Aorta (tissue), 4 donors: ENCODE data around the gene STX16. TPM values are rescaled to one million over a fixed set of nuclear protein-coding genes. Genes with fewer than 3 reads are reported as not detected.

Experiments
- polyA plus RNA-seq, 2 donors: library from polyadenylated mRNA; stranded (reverse); fragments of 200-250 nt; gene quantifications; one replicate each; pipeline ENCODE4 v1.2.3, GENCODE V29; 2013
- total RNA-seq, 2 donors: library from RNA; stranded (reverse); fragmentation: NEBNext Ultra II Directional; extraction: Animal tissue kit (Norgen Biotek cat#: 25700); gene quantifications; one replicate each; pipeline ENCODE4 v1.2.1, GENCODE V29; 2021
- donor health status: healthy with polysubstance abuse.
- donor health status: Bipolar disorder and iron deficiency.
- donor health status: DM: no; HTN: no; CAD: no.
- donor health status: DM: yes; HTN: yes; CAD: no.

Gene STX16
- total and polyA plus RNA-seq, 4 donors = 17.9 to 75.7 (median 59.6) TPM

Other genes starting within 250 kb of the STX16 start
- 10 to 100 TPM in 1 of 2 donors, 1 to 10 TPM in 1; 1.7 to 14.6 TPM for gene APCDD1L, start 135.9 kb upstream of the STX16 start, total RNA-seq
- gene APCDD1L, start 135.9 kb upstream of the STX16 start, polyA plus RNA-seq = 1 to 10 TPM; 1.3 to 2.4 TPM
- 10 to 100 TPM; 22.1 to 53.1 TPM for gene NPEPL1, start 41.5 kb downstream of the STX16 start, total RNA-seq
- gene NPEPL1, start 41.5 kb downstream of the STX16 start, polyA plus RNA-seq = 10 to 100 TPM; 14.7 to 92.8 TPM
- gene GNAS-AS1, start 199.6 kb downstream of the STX16 start, total RNA-seq = 1 to 10 TPM; 1.2 to 1.7 TPM
- 1 to 10 TPM in 1 of 2 donors, not detected in 1; 1.0 TPM for gene GNAS-AS1, start 199.6 kb downstream of the STX16 start, polyA plus RNA-seq
- gene GNAS, start 201.4 kb downstream of the STX16 start, total RNA-seq = 100 to 1,000 TPM; 838 to 881 TPM
- 1,000 to 10,000 TPM in 1 of 2 donors, 100 to 1,000 TPM in 1; 934 to 1,060 TPM for gene GNAS, start 201.4 kb downstream of the STX16 start, polyA plus RNA-seq